ENCODE data around the gene KCNE4.

DNA sequence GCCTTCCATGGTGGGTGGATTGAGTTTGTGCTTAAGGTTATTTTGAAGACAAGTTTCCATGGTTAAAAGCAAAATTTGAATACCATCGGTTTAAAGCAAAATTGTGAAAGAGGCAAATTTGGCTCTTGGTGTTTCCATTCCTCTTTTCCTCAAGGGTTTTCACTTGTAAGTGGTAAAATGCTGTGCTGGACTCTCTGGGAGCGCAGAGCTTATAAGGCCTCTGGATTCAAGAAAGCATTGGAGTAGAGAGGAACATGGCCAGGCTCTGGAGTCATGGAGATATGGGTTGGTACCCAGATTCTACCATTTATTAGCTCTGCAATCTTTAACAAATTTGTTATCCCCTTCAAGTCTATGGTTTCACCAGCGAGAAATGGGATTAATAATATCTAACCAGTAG, 17.5 kb downstream of the KCNE4 start:
- TF ChIP-seq, protein P1, sequence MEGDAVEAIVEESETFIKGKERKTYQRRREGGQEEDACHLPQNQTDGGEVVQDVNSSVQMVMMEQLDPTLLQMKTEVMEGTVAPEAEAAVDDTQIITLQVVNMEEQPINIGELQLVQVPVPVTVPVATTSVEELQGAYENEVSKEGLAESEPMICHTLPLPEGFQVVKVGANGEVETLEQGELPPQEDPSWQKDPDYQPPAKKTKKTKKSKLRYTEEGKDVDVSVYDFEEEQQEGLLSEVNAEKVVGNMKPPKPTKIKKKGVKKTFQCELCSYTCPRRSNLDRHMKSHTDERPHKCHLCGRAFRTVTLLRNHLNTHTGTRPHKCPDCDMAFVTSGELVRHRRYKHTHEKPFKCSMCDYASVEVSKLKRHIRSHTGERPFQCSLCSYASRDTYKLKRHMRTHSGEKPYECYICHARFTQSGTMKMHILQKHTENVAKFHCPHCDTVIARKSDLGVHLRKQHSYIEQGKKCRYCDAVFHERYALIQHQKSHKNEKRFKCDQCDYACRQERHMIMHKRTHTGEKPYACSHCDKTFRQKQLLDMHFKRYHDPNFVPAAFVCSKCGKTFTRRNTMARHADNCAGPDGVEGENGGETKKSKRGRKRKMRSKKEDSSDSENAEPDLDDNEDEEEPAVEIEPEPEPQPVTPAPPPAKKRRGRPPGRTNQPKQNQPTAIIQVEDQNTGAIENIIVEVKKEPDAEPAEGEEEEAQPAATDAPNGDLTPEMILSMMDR (conservative IDR thresholded peaks at IDR 0.05): no peak
- TF ChIP-seq ZFX (IDR thresholded peaks at IDR 0.05): no peak

Measured in C4-2B (cell line).